Fibroblast of lung (primary cell): ENCODE measurements around the gene REL. TPM values are rescaled to one million over a fixed set of nuclear protein-coding genes. Genes with fewer than 3 reads are reported as not detected.
A peak's percentile ranks its signal among the peaks of the same experiment; 100 is the strongest.

Source experiments
- DNase-seq, 2 donors: peaks; one replicate each; pipeline versions ENCODE4 v3.0.0 to v3.0.0-alpha.2; 2010; ENCODE audit warnings: low read depth in 2 of 2
- H2AFZ ChIP-seq: 2 replicates; pipeline ENCODE4 v1.5.1; 2012; ENCODE audit warnings: low read length, control low read depth, inconsistent platforms
- H3K27ac ChIP-seq: 2 replicates; pipeline ENCODE4 v1.5.1; 2011; ENCODE audit warnings: low read length, control low read depth; ENCODE audit not compliant: insufficient read depth
- H3K27me3 ChIP-seq: 2 replicates; pipeline ENCODE4 v1.5.1; 2011; ENCODE audit warnings: mild to moderate bottlenecking, low read length; ENCODE audit not compliant: control insufficient read depth, insufficient read depth
- H3K36me3 ChIP-seq: 2 replicates; pipeline ENCODE4 v1.5.1; 2011; ENCODE audit warnings: low read length; ENCODE audit not compliant: control insufficient read depth, insufficient read depth
- H3K4me1 ChIP-seq: 2 replicates; pipeline ENCODE4 v1.5.1; 2011; ENCODE audit warnings: low read length; ENCODE audit not compliant: control insufficient read depth, insufficient read depth; ENCODE audit errors: extremely low read depth
- H3K4me2 ChIP-seq: 2 replicates; pipeline ENCODE4 v1.5.1; 2011; ENCODE audit warnings: low read length, control low read depth; ENCODE audit not compliant: insufficient read depth; ENCODE audit errors: extremely low read depth
- H3K4me3 ChIP-seq, 4 experiments: fragments of 200-600 bp in 1 of 4; sonication (generic) in 1 of 4; replicated peaks in 1 of 4; 2 replicates each; pipeline ENCODE4 v1.5.1; 2011 to 2016; ENCODE audit warnings: low read length in 4 of 4, low read depth in 3 of 4, mild to moderate bottlenecking in 3 of 4, control low read depth in 2 of 4, inconsistent platforms in 1 of 4, mixed read lengths in 1 of 4; ENCODE audit not compliant: insufficient read depth in 1 of 4; ENCODE audit errors: control extremely low read depth in 1 of 4
- H3K79me2 ChIP-seq: 2 replicates; pipeline ENCODE4 v1.5.1; 2012; ENCODE audit warnings: mild to moderate bottlenecking, low read length, inconsistent platforms; ENCODE audit not compliant: control insufficient read depth, insufficient read depth
- H3K9ac ChIP-seq: 2 replicates; pipeline ENCODE4 v1.5.1; 2011; ENCODE audit warnings: mild to moderate bottlenecking, low read length, control low read depth; ENCODE audit not compliant: insufficient read depth
- H3K9me3 ChIP-seq: 2 replicates; pipeline ENCODE4 v1.5.1; 2012; ENCODE audit warnings: low read depth, low read length; ENCODE audit not compliant: control insufficient read depth, insufficient read depth
- H4K20me1 ChIP-seq: 2 replicates; pipeline ENCODE4 v1.5.1; 2011; ENCODE audit warnings: low read length; ENCODE audit not compliant: control insufficient read depth, insufficient read depth; ENCODE audit errors: extremely low read depth
- CTCF ChIP-seq, 2 donors: IDR thresholded peaks in 1 of 2; conservative IDR thresholded peaks in 1 of 2; 1 replicate in 1 of 2; 2 replicates in 1 of 2; pipeline ENCODE4 v1.5.1; 2011 to 2012; ENCODE audit warnings: low read length in 2 of 2, control low read depth in 1 of 2, inconsistent platforms in 1 of 2, low read depth in 1 of 2, mild to moderate bottlenecking in 1 of 2
- EZH2 ChIP-seq: IDR thresholded peaks from 2 replicates; pipeline ENCODE4 v1.5.1; 2012; ENCODE audit warnings: low read length, control low read depth, mild to moderate bottlenecking; ENCODE audit errors: missing control alignments
- polyA plus RNA-seq, 2 donors: library from polyadenylated mRNA; depleted of rRNA in 1 of 2; stranded (reverse) in 1 of 2; unstranded in 1 of 2; fragments of >200 nt; gene quantifications; 2 replicates each; pipeline ENCODE4 v1.2.1, GENCODE V29; 2011 to 2012; ENCODE audit warnings: missing spikeins in 1 of 2
- total RNA-seq: library from RNA; depleted of rRNA; stranded (reverse); fragments of >200 nt; gene quantifications from 2 replicates; pipeline ENCODE4 v1.2.1, GENCODE V29; 2014

REL gene
- total and polyA plus RNA-seq, 2 donors (not counting 1 experiment from before 2014, with no cell fraction given): 2.0 to 2.8 TPM

- no peak for DNase-seq
- Histone ChIP-seq H3K27me3 (no peaks in the 10 kb centered on the region), H3K4me2 (no peak overlapping the region), H3K4me1 (no peaks in the 10 kb centered on the region), H3K79me2 (no peaks in the 10 kb centered on the region), H4K20me1 (no peaks in the 10 kb centered on the region), H3K27ac (no peak overlapping the region), H3K4me3 (no peak overlapping the region), H3K9me3 (no peaks in the 10 kb centered on the region), H3K36me3 (no peaks in the 10 kb centered on the region), H3K9ac (no peak overlapping the region), H2AFZ (no peak overlapping the region)
- TF ChIP-seq CTCF (conservative IDR thresholded peaks at IDR 0.05 in 1 of 2, IDR thresholded peaks at IDR 0.05 in 1 of 2; ENCODE audit: low read depth in 1 of 2, low read length in 2 of 2): no peak
- no peak for TF ChIP-seq EZH2
Observed at GRCh38 chr2:60948161-60948560, 66.8 kb downstream of the REL start.

GRCh38 chr2:60948926-60949579 lies 67.7 kb downstream of the REL start:
- H3K4me2 ChIP-seq: no peak overlapping the region
- TF ChIP-seq EZH2 (no peak), CTCF (conservative IDR thresholded peaks at IDR 0.05 in 1 of 2, IDR thresholded peaks at IDR 0.05 in 1 of 2; ENCODE audit: low read depth in 1 of 2, low read length in 2 of 2) (no peak)
- H3K27me3 ChIP-seq: no peaks in the 10 kb centered on the region
- no peaks in the 10 kb centered on the region for H3K9me3 ChIP-seq
- no peak overlapping the region for H2AFZ ChIP-seq
- H3K9ac ChIP-seq: no peak overlapping the region
- no peak overlapping the region for H3K4me3 ChIP-seq
- H3K36me3 ChIP-seq: no peaks in the 10 kb centered on the region
- no peak overlapping the region for H3K27ac ChIP-seq
- no peaks in the 10 kb centered on the region for H4K20me1 ChIP-seq
- DNase-seq: peak; percentile 50 to 76
- no peaks in the 10 kb centered on the region for H3K4me1 ChIP-seq
- no peaks in the 10 kb centered on the region for H3K79me2 ChIP-seq

DNA sequence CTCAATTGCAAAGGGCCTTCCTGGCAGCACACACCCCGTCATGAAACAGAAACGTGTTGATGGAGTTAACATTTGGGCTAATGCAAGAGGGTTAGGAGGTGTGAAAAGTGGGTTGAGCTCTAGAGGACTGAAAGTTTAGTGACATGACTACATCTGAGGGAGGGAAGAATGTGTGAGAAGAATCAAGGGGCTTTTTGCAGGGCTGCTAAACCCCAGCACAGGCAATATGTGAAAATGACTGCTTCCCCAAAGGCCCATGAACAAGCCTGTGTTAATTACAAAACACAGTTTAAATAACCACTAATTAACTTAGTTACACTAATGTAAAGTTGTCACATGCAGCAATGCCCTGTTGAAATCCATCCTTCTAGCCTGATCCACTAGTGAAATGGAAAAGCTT lies 72.8 kb downstream of the REL start:
- no peak overlapping the region for H3K9ac ChIP-seq
- H3K4me3 ChIP-seq: no peak overlapping the region
- TF ChIP-seq EZH2 (no peak), CTCF (conservative IDR thresholded peaks at IDR 0.05 in 1 of 2, IDR thresholded peaks at IDR 0.05 in 1 of 2; ENCODE audit: low read depth in 1 of 2, low read length in 2 of 2) (no peak)
- no peaks in the 10 kb centered on the region for H3K79me2 ChIP-seq
- H3K4me1 ChIP-seq: no peaks in the 10 kb centered on the region
- no peaks in the 10 kb centered on the region for H3K9me3 ChIP-seq
- H2AFZ ChIP-seq: no peak overlapping the region
- H4K20me1 ChIP-seq: no peaks in the 10 kb centered on the region
- H3K27me3 ChIP-seq: no peaks in the 10 kb centered on the region
- H3K36me3 ChIP-seq: no peaks in the 10 kb centered on the region
- no peak for DNase-seq
- no peak overlapping the region for H3K27ac ChIP-seq
- H3K4me2 ChIP-seq: no peak overlapping the region
